ENCODE measurements around the gene ARID3C.

Gene ARID3C

DNA sequence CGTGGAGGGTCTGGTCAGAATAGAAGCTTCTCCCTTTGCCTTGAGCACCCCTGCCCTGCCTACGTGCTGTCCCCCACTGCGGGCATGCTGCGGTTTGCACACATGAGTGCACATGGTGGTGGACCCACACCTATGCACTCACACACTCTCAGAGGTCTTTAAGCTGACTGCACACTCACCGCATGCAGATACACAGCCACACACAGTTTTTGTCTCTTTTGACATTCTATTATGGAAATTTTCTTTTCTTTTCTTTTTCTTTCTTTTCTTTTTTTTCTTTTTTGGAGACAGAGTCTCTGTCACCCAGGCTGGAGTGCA, 584 bp upstream of the ARID3C start:
- TF ChIP-seq, protein P1, sequence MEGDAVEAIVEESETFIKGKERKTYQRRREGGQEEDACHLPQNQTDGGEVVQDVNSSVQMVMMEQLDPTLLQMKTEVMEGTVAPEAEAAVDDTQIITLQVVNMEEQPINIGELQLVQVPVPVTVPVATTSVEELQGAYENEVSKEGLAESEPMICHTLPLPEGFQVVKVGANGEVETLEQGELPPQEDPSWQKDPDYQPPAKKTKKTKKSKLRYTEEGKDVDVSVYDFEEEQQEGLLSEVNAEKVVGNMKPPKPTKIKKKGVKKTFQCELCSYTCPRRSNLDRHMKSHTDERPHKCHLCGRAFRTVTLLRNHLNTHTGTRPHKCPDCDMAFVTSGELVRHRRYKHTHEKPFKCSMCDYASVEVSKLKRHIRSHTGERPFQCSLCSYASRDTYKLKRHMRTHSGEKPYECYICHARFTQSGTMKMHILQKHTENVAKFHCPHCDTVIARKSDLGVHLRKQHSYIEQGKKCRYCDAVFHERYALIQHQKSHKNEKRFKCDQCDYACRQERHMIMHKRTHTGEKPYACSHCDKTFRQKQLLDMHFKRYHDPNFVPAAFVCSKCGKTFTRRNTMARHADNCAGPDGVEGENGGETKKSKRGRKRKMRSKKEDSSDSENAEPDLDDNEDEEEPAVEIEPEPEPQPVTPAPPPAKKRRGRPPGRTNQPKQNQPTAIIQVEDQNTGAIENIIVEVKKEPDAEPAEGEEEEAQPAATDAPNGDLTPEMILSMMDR (IDR thresholded peaks at IDR 0.05; ENCODE audit: low read depth, low read length, missing control alignments), result no peak
- no peak for DNase-seq (ENCODE audit: extremely low read depth, low read depth)
- H3K4me3 ChIP-seq (replicated peaks; ENCODE audit: low read depth, low read length), result no peak overlapping the region

DNA sequence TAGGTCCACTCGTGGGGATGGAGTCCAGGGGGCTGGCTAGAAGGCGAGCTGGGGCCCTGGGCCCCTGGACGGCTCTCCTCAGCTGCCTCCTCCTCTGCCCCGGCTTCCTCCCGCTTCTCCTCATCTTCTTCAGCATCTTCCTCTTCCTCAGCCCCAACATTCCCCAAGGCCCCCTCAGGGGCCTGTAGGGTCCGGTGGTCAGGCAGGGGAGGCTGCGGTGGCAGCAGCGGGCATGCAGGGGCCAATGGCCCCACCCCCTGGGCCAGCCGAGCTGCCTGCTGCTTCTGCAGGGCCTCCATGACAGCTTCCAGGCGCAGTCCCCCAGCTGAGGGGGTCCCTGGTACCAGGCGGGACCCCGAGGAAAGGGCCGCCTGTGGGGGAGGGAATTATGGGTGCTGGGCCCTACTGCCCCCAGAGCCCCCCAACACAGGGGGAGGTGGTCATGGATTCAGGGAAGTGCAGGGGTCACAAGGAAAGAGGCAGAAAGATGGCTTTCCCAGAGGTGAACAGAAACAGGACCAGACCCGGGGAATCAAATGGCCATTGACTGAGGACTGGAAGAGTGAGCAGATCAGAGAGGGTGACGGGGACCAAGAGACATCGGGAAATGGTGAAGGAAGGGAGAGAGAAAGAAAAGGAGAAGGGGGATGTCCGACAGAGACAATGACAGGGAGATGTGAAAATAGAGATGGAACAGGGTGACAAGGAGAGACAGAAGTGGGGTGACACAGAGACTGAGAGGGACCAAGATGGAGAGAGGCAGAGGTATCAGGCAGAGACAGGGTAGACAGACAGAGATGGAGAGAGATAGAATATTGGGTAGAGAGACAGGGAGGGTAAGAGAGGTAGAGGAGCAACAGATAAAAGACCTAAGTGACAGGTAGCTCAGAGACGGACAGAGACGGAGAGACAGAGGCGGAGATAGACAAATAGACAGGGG, 880 bp downstream of the ARID3C start:
- TF ChIP-seq, protein P1 (IDR thresholded peaks at IDR 0.05; ENCODE audit: low read depth, low read length, missing control alignments), result no peak
- no peak overlapping the region for H3K4me3 ChIP-seq (replicated peaks; ENCODE audit: low read depth, low read length)
- DNase-seq (ENCODE audit: extremely low read depth, low read depth), result no peak

DNA sequence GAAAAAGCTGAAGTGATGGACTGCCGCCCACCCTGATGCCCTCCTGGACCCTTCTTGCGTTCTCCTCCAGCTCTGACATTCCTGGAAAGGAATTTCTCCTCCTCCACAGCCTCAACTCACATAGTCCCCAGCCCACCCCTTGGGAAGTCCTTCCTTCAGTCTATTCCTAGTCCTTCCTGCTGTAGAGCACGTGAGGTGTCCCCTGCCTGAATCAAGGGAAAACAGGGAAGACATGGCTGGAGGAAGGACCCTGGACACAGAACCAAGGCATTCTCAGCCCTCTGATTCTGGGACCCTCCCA, 3.7 kb downstream of the ARID3C start:
- TF ChIP-seq, protein P1 (IDR thresholded peaks at IDR 0.05; ENCODE audit: low read depth, low read length, missing control alignments), result no peak
- no peak for DNase-seq (ENCODE audit: extremely low read depth, low read depth)
- H3K4me3 ChIP-seq (replicated peaks; ENCODE audit: low read depth, low read length), result no peak overlapping the region

DNA sequence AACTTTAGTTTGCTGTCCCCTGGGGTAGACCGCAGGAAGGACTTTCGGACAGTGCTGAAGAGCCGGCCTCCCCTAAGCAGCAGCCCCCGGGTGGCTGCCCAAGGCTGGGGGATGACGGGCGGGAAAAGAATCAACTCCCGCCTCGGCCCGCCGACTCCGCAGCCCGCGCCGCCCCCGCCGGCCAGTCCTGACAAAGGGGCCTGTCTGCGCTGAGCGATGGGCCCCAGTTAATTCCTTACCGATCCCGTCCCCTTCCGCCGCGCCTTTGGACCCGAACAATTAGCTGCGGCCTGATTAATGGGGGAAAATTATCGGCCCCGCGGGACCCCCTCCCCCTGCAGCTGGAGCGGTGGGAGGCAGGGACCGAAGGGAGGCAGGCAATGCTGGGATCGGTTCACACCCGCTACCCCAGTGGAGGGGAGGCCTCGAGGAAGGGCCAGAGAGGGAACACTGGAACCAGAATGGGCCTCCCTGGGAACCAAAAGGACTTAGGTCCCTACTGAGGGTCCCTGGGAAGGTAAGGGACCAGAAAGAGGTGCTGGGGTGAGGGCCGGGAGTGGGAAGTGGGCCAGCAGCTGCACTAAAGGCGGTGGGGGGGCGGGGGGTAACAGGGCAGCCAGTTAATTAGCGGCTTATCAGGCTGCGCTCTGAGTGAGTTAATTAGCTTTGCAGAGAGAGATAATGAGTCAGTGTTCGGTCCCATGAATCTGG, 4.2 kb downstream of the ARID3C start:
- no peak overlapping the region for H3K4me3 ChIP-seq (replicated peaks; ENCODE audit: low read depth, low read length)
- TF ChIP-seq, protein P1 (IDR thresholded peaks at IDR 0.05; ENCODE audit: low read depth, low read length, missing control alignments), result no peak
- DNase-seq (ENCODE audit: extremely low read depth, low read depth), result no peak

DNA sequence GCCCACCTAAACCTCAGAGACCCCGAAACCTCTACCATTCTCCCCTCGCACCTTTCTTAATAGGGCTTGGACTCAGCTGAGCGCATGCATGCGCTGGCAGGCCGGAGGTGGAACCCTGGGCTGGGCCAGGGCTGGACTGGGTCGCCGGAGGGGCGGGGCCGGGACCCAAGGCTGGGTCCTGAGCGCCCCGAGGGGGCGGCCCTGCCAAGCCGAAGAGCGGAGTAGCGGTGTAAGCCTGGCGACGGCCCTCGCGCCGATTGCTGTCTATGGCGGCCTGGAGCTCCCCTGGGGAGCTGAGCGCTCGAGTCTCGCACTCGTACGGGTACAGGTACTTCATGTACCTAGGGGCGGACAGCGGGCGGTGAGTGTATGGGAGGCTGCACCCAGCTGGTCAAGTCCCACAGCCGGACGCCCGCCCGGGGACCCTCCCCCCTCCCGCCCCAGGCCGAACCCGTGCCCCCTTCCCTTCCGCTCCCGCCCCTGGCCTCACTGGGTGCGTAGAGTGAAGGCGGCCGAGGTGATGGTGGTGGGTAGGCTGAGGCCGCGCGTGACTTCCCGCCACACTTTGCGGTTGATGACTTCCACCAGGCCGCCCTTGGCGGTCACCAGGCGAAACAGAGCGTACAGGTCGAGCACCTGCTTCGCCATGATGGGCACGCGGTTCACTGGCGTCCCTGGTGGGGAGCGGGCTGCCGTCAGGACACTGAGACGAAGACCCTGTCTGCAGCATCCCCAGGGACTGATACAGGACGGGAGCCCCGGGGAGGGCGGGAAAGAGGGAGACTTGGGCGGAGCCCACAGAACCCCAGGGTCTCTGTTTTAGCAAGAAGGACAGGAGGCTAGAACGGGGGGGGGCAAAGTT, 5.3 kb downstream of the ARID3C start:
- TF ChIP-seq, protein P1 (IDR thresholded peaks at IDR 0.05; ENCODE audit: low read depth, low read length, missing control alignments), result no peak
- DNase-seq (ENCODE audit: extremely low read depth, low read depth), result no peak
- H3K4me3 ChIP-seq (replicated peaks; ENCODE audit: low read depth, low read length), result no peak overlapping the region

DNA sequence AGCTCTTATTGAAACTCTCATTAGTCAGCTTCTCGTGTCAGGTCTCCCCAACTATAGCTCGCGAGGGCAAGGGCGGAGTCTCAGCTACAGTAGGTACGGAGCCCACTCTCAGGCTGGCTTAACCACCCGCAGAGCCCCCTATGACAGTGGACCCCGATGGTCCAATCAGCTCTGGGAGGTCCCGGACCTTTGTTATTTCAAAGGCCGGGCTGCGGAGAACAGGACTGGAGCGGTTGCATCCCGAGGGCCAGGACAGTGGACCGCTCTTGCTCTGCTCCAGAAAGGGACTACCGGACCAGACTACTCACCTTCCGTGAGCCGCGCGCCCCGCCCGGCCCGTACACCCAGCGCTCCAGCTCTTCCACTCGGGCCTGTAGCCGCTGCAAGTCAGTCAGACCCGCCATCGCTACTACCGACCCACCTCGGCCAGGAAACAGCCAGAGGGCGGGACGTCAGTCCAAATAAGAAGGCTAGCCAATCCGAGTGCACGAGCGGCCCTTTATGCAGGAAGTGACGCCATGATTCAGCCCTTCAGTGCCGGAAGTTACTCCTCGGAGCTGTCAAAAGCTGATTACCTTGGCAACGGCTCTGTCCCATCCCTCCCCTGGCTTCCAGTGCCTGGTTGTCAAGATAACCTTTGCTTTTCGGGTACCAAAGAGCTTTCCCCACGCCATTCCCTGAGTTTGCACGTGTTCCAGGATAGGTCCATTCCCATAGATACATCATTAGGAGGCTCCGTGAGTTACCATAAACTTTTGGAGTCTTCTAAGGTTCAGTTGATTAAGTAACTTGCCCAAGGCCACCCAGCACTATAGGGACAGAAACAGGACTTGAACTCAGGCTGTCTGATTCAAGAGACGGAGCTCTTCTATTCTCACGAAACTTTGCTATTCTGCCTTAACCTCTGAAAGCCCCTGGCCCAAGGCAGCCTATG, 8.5 kb downstream of the ARID3C start, which contains the start of gene DCTN3:
Gene DCTN3 (minus strand): TSS at position 435 of the 934 bp plus-strand sequence. CDS start 31 bp downstream, at position 404.
- DNase-seq (ENCODE audit: extremely low read depth, low read depth), result peak; percentile 92
- TF ChIP-seq, protein P1 (IDR thresholded peaks at IDR 0.05; ENCODE audit: low read depth, low read length, missing control alignments), result no peak

More for the DNA sequence above, 8.5 kb downstream of the ARID3C start, which contains the start of gene DCTN3:
- H3K4me3 ChIP-seq (replicated peaks; ENCODE audit: low read depth, low read length), result peak within 1 kb of the TSS; percentile 89

Measured in HFF-Myc (cell line).